ENCODE measurements around the gene UBAC1.

The UBAC1 gene

DNA sequence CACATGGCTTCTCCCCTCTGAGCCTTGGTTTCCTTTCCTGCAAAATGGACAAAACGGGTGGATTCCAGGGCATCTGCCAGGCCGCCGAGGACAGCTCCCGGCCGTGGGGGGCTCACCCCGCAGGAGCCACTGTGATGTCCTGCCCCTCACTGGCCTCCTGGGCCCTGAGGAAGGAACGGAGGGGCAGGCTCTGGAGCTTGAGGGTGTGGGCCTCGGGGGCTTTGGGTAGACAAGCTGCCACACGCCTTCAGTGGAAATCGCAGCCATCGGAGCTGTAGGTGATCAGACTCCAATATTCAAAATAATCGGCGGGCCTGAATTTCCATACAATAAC lies 32.2 kb upstream of the UBAC1 start:
- no peak for DNase-seq

DNA sequence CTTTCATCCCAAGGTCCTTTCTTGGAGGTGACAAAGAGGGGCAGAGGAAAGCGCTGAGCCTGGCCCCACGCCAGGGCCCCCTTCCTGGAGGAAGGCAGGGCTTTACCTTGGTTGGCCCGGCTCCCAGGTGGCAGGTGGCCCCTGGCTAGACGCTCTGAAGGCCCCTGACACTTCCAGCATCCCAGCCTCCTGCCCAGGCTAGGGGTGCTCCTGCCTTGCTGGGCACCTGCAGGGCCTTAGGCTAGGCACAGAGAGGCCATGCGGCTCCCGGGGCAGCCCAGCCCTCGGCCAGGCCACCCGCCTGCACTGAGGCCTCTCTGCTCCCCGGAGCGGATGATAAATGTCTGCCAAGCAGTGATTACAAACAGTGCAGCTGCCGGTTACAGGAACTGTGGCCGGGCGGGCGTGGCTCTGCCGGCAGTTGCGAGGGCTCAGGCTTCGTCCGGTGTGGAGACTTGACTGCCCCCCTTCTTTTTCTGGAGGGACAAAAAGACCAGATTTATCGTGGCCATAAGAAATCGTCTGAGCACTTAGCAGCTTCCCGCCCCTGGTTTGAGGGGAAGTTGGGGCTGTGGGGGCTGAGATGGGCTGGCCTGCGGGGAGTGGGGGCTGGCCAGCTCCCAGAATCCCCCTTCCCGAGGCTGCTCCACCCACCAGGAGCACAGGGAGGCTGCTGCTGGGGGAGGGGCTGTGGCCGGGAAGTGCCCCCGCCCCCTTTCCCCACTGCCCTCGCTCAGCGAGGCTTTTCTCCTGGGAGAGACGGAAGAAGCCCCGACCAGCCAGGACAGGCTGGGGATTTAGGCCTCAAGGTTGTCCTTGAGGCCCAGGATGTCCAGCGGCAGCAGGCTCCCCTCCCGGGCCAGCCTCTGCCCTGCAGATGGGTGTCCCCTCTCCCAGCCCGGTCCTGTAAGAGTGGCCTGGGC lies 31.6 kb upstream of the UBAC1 start:
- DNase-seq: peak; percentile 24

DNA sequence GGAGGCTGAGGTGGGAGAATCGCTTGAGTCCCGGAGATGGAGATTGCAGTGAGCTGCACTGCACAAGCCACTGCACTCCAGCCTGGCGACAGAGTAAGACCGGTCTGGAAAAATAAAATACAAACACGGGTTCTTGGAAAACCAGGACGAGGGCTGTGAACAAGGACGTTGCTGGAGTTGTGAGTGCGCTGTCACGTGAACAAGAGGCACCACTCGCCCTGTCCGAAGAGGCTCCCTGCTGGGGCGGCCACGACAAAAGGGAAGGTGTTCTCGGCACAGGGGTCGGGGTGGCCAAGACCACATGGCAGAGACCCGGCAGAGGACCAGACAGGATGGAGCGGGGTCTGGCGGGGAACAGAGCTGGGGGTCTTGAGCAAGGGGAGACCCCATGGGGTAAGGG lies 30.6 kb upstream of the UBAC1 start:
- DNase-seq: no peak

DNA sequence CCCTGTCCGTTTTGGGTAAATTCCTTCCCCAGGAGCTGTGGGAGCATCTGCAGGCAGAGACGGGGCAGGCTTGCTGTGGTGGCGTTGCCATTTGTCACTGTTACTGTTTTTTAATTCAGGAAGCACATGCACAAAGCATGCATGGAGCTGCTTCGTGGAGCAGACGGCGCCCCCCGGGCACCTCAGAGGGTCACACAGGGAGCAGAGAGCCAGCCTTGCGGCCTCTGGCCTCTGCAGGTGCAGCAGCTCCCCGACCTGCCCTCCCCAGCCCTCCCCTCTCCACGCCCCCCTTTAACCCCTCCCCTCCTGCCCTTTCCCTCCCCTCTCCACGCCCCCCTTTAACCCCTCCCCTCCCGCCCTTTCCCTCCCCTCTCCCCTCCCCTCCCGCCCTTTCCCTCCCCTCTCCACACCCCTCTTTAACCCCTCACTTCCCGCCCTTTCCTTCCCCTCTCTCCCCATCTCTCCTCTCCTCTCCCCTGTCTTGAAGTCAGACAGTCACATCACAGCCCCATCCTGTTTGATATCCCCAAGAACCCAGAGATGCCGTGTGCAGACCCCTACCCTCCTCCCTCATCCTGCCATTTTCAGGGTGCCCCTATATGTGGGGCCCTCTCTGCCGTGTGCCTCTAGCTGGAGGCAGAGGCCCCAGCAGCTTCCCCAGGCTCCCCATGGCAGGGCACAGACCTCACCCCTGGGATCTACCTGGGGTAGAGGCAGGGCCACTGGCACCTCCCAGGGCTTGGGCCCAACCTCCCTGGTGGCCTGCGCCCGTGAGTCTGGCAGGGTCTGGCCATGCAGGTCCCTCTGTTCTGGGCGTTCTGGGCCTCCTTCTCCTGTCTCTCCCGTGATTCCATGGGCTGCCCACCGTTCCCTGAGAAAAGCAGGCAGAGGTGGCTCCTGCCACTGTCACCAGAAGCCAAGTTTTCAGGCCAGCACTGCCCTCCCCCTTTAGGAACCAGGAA lies 29.6 kb upstream of the UBAC1 start:
- peak; percentile 34 for DNase-seq

DNA sequence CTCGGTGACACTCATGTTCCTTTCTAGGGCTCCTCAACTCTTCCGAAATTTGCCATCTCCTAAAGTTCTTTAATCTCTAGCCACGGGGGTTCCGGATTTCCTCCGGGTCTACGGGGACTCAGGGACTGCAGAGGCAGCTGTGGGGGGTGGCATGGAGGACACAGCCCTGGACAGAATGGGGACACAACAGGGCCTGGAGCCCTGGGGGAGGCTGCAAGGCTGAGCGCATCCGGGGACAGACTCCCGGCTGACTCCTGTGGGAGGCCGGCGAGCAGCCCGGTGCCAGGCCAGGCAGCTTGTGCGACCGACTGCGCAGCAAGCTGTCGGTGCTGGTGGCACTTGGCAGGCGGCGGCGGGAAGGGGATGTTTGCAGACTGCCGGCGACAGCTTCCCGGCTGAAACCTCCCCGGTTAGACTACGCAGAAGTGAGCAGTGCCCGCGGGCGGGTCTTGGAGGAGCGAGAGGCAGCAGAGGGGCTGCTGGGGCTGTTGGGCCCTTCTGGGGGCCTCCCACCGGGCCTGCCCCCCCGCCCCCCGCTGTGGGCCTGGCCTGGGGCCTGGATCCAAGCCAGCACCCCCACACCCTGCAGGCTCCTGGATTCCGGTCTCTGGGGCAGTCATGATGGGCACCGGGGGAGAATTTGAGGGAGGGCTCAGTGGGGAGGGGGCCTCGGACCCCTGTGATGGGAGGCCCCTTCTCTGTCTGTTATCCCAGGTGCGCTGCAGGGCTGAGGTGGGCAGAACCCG lies 28.7 kb upstream of the UBAC1 start:
- peak; percentile 19 for DNase-seq

DNA sequence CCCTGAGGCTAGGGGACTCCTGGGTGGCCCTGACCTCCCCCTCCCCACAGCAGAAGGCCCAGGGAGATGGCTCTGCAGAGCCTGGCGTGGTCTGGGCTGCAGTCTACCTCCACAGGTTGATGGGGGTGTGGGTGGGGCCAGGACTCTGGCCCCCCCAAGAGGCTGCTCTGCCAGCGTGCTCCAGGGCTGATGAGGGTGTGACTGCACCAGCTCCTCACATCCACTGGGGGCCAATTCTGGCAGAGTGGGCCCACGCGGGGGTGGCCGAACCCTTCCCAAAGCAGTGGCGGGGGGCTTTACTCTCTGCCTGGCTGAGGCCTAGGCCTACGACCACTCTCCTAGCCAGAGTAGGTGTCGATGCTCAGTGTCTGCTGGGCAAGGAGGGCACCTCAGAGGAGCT lies 28.0 kb upstream of the UBAC1 start:
- no peak for DNase-seq

DNA sequence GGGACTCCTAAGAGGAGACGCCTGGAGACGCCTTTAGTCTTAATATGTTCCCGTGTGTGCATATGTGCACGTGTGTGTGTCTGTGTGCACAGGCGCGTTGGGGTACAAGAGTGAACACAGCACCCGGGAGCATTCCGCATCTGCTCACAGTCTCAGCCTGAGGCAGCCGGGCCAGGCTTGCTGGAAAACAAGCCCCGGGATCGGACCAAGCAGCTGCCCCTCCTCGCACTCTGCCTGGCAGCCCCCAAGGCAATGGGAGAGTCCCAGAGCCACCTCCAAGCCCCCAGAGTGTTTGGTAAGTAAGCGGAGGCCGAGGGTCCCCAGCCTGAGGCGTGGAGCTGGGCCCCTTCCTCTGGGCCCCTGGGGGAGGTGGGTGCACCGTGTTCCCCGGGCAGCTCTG lies 27.3 kb upstream of the UBAC1 start:
- DNase-seq: no peak

DNA sequence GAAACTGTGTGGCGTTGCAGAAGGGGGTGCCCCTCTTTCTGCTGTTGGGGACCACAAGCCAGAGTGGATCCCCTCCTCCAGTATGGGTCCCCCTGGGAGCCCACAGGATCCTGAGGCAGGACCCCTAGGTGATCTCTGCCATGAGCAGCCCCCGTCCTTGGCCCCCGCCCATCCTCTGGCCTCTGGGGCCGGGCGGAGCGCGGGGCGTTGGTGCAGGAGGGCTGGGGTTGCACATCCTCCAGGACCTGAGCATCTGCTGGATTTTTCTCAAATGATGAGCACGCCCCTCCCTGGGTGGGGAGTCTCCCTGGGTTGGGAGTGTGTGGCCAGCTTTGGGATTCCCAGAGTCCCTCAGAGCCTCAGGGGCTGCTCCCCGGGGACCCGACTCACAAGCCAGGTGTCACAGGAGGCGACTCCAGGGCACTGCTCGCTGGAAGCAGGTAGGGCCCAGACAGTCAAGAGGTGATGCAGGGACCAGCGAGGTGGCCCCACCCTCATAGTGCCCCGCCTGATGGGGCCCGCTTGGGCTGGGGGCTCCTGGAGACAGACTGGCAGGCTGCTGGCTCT lies 26.7 kb upstream of the UBAC1 start:
- no peak for DNase-seq

DNA sequence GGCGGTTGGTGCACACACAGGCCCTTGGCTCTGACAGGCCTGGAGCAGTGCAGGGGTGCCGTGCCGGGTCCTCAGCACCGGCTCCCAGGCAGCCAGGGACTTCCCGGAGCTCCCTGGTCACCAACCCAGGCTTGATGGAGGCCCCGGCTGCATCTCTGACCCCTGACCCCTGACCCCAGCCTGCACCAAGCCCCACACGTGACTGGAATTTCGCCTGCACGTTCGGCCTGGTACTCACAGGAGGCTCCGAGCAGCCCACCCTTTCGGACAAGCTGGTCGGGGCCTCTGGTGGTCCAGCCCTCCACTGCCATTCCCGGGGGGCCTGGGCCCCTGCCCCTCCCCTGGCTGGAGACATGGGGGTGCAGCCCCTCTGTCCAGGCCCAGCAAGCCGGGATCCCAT lies 25.4 kb upstream of the UBAC1 start:
- DNase-seq: no peak

DNA sequence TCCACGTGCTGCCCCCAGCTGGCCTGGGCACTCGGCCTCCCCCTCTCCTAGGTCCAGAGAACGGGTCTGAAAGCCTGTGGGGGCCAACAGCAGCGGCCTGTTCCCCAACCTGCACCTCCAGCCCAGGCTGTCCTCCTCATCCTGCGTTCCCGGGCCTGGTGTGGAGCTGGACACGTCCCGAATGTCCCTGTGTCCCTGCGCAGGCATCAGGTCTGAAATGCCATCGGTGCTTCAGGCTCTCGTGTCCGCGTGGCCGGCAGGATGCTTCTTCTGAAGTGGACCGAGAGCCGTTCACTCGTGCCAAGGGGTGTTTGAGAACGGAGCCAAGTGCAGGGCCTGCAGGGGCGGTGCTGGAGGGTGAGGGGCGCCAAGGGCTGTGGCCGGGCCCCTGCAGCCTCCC lies 24.7 kb upstream of the UBAC1 start:
- no peak for DNase-seq

DNA sequence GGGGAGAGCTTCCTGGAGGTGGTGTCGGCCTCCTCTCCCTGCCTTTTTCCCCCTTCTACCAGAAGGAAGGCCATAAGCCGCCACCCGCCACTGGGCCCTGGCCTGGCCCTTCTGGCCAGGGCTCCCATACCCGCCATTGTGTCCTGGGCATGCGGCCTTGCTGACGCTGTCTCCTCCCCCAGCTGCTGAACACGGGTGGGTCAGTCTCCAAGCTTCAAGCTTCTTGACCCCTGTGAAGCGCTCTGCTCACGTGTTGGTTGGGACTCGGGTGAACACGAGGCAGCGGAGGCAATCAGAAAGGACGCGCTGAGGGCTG lies 24.2 kb upstream of the UBAC1 start:
- DNase-seq: no peak

DNA sequence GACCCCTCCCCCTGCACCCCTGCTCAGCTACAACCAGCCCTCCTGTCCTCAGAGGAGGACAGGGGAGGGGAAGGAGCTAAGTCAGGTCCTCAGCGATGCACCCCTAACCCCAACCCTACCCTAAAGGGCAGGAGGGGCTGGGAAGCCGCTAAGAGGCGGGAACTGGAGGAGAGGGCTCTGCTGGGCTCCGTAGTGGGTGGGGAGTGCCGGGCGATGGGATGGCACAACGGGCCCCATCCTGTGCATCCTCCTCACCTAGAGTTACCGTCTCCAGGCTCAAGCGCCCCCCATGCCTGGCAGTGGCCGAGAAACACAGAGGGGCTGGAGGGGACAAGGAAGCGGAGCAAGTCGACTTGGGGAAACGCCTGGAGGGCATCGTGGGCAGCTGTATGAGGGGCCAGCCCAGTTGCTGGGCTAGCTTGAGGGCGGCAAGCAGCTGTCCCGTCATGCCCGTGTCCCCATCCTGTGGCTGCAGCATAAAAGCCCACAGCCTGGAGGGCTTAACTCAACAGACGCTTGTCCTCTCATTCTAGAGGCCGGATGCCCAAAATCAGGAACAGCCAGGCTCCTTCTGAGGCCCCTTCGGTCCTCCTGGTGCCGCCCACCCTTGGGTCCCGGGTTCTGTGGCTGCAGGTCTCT lies 23.0 kb upstream of the UBAC1 start:
- no peak for DNase-seq

DNA sequence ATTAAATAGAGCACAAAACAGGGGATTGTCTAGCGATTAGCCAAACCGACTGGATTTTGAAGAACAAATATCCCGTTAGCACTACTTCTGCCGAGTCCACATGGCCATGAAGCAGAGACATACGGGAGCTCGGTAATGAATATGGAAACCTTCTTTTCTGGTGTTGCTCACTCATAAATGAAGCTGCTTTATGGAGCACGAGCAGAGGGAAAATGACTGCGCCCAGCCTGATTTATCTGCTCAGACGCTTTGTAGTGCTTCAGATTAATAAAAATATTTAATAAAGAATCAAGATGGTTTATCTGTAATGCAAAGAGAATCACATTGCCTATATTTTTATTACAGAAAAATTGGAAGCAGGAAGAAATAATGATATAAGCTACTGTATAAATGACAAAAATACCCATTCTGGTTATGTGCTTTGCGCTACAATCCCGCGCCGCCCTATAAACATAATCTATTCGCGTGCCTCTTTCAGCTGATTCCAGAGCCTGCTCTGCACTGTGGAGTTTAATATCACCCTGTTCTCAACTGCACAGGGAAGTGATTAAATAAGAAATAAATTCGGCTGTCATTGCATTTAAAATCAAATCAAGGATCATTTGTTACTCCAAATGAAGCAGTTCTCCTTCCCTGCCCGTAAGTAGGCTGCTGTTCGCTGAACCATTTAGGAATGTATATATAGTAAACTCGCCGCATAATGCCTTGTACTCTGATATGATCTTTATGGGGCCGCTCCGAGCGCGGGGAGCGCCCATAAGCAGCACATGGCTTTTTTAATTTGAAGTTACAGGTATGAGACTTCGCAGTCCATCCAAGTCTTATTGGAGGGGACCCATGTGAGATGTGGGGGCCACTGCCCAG lies 22.3 kb upstream of the UBAC1 start:
- DNase-seq: no peak

DNA sequence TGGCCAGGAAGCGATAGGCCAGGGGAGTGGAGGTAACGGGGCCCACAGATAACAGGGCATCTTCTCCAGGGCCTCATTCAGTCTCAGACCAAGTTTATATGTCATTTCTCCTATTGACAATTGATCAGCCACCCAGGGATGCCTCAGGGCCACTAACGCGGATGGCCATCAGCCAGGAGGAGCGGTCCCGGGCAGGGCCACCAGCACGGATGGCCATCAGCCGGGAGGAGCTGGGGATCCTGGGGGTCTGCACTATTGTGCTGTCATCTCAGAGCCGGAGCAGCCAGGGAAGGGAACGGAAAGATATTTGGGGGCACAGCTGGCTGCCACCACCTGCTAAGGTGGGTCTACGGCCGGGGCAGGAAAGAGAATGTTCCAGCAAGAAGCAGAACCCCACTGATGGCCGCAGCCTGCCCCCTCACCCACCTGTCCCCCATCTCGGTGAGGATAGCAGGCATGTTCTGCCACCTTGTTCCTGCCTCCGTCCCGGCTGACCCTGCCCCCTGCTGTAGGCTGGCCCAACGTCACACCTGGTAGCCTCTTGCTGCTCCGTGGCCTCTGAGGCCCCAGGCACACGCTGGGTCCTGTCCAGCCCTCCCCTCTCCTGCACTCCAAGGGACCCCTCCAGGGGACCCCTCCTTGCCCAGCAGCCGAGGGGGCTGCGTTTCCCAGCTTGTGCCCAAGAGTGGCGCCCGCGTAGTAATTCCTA lies 21.5 kb upstream of the UBAC1 start:
- DNase-seq: no peak

DNA sequence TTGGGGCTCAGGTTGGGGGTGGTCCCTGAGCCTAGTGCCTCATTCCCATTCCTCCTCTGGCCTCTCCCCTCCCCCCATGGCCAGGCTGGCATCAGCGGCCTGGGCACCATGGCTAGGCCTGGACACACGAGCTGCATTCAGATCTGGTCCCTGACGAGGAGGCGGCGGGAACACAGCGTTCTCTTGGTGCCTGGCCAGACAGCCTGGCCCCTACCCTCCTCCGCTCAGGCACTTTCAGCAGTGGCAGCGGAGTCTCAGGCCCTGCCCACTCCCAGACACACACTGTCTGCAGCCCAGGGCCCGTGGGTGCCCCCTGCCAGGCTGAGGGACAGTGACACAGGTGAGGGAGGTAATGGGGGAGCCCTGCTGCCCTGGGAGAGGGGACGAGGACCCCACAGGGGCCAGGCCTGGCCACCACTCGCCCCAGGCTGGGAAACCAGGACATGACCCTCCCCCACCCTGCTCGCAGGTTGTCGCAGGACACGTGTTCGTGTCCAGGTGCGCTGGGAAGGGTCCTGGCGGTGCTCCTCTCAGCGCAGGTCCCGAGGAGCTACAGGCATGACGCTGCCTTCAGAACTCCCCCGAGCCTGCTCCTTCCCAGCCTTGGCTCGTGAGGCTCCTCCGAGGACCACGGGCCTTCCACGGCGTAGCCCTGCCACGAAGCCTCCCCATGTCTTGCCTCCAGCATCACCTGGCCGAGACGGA lies 19.9 kb upstream of the UBAC1 start:
- DNase-seq: no peak

DNA sequence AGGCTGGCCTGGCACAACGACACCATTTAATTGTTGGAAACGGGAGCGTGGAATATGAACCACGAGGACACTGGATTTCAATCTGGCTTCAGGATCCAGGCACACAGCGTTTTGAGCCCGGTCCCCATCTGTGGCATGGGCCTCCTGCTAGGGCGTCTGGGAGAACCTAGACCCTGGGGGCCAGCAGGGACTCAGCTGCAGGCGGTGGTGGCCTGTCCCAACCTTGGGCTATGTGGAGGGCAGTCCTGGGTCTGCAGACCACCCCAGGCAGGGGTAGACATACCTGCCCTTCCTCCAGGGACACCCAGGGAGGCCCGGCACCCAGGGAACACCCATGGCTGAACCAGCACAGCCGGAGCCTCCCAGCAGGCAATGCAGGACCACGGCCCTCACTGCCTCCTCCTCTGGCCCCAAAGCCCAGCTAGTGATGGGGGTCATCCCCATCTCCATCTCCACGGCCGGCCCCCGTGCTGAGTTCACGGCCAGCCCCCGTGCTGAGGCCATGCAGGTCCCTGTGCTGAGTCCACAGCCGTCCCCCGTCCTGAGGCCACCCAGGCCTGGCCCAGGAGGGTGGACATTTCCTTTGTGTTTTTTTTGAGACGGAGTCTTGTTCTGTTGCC lies 18.5 kb upstream of the UBAC1 start:
- DNase-seq: no peak

DNA sequence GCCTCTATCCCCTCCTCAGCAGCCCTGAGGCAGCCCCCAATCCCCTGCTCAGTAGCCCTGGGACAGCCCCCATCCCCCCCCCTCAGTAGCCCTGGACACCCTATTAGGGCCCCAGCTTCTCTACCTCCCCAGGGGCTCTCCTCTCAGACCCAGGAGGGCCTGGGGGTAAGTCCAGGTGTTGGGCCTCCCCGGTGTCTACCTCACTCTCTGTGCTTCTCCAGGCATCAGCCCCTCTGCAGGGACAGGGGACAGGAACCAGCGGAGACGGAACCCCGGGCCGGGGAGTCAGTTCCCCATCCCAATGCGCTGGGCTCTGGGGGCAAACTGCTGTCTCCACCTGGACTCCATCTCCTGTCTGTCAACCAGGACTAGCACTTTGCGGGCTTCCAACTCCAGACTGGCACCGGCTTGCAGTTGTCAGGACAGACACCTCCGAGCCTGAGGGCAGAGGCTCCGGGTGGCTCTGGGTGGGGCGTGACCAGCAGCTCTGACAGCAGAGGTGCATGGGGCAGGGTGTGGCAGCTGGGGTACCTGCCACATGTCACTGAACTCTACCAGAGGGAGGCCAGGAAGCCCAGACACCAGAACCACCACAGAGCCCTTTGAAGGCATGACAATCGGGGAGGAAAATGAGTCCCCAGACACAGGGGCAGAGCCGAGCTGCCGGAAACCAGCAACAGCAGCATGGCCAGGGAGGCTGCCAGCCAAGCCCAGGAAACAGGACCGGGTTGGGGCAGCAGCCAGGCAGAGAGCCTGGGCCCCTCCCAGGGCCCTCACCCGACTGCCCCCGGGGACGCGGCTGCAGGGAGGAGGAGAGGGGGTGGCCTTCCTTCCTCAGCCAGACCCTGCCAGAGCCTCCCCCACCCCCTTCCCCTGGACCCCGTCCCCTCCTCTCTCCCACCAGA lies 17.7 kb upstream of the UBAC1 start:
- peak; percentile 15 for DNase-seq

DNA sequence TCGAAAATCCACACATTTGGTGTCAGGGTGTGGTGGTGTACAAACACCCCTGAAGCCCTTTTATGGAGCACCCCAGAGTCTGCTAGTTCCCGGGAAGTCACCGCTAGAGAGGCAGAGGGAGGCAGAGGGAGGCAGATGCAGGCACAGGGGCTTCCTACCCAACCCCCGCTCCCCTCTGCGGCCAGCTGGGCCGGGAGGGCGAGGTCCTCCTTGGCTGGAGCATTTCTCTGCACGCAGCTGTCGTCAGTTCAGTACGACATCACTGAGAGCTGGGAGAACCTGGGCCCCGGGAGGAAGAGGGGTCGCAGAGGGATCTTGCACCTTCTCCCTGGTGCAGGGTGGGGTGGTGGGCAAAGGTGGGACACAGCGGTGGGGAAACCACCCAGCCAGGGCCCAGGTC lies 15.8 kb upstream of the UBAC1 start:
- DNase-seq: no peak

DNA sequence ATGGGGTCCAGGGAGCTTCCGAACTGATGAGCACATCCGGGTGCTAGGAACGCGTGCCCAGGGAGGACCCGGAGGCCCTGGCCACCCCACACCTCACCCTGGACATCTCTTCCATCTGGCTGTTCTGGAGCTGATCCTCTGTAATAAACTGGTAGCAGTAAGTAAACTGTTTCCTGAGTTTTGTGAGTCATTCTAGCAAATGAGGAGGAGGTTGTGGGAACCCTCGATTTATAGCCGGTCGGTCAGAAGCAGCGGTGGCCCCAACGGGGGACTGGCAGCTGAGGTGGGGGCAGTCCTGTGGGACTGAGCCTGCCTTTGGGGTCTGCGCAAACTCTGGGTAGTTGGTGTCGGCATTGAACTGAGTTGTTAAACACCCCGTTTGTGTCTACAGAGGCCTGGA lies 15.4 kb upstream of the UBAC1 start:
- DNase-seq: no peak

Measured in stimulated activated CD4-positive, alpha-beta T cell treated with anti-CD3 and anti-CD28 coated beads, Interleukin-12 subunit alpha, Interleukin-12 subunit beta, amount 100 ng/mL, for 4 hours (primary cell).